ENCODE data around the gene MRPL48. TPM values are rescaled to one million over a fixed set of nuclear protein-coding genes. Genes with fewer than 3 reads are reported as not detected.

MRPL48 gene
- total RNA-seq, 1 experiment from 2014 or later, result 44.5 TPM

- no peak for DNase-seq
- intact Hi-C loops (cut with micrococcal nuclease; ENCODE audit: unreplicated experiment), result no loop called here
- Mint-ChIP-seq H3K27ac (ENCODE audit: unreplicated experiment) (no peak overlapping the region), H3K36me3 (ENCODE audit: insufficient read depth, unreplicated experiment) (no peaks in the 10 kb centered on the region), H3K4me3 (ENCODE audit: low read depth, unreplicated experiment) (no peak overlapping the region), H3K4me1 (ENCODE audit: low read depth, unreplicated experiment) (no peaks in the 10 kb centered on the region), H3K9me3 (ENCODE audit: low read depth, unreplicated experiment) (no peaks in the 10 kb centered on the region), H3K27me3 (ENCODE audit: unreplicated experiment) (no peaks in the 10 kb centered on the region)
- CTCF ChIA-PET, result no interaction called here
- TF ChIP-seq CTCF (IDR thresholded peaks at IDR 0.05; ENCODE audit: unreplicated experiment), result no peak
- no TSS peak for BruUV-seq (replicated peaks)
These were observed 8.4 kb downstream of the MRPL48 start for GRCh38 chr11:73795925-73796632.

GRCh38 chr11:73797457-73797856 is 9.8 kb downstream of the MRPL48 start:
- no peaks in the 10 kb centered on the region for H3K9me3 Mint-ChIP-seq (ENCODE audit: low read depth, unreplicated experiment)
- no peaks in the 10 kb centered on the region for H3K4me1 Mint-ChIP-seq (ENCODE audit: low read depth, unreplicated experiment)
- no peak overlapping the region for H3K27ac Mint-ChIP-seq (ENCODE audit: unreplicated experiment)
- TF ChIP-seq CTCF (IDR thresholded peaks at IDR 0.05; ENCODE audit: unreplicated experiment), result no peak
- CTCF ChIA-PET, result no interaction called here
- no peak overlapping the region for H3K4me3 Mint-ChIP-seq (ENCODE audit: low read depth, unreplicated experiment)
- DNase-seq, result no peak
- intact Hi-C loops (cut with micrococcal nuclease; ENCODE audit: unreplicated experiment), result no loop called here
- no TSS peak for BruUV-seq (replicated peaks)
- no peaks in the 10 kb centered on the region for H3K36me3 Mint-ChIP-seq (ENCODE audit: insufficient read depth, unreplicated experiment)
- H3K27me3 Mint-ChIP-seq (ENCODE audit: unreplicated experiment), result no peaks in the 10 kb centered on the region

DNA sequence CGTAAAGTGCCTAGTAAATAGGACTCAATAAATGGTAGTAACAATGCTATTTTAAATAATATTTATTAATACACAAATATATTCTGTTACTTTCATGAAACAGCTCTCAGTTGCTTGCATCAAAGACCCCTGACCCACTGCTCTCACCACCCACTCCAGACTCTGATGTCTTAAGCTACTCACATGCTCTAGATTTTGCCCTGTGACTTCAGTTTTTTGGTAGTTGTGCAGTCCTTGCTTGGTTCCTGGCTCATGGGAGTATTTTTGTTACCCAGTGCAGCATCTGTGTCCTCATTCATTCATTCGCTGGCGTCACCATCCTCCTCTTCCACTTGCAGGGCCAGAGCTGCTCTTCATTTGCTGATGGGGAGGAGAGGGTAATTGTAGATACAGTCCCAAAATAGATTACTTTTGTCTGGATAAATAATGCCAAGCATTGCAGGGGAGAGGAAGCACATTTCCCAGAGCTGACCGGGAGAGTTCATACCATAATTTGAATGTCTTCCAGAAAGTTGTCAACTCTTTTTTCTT is 12.7 kb downstream of the MRPL48 start:
- TF ChIP-seq CTCF (IDR thresholded peaks at IDR 0.05; ENCODE audit: unreplicated experiment), result no peak

GRCh38 chr11:73801136-73801535 is 13.5 kb downstream of the MRPL48 start:
- intact Hi-C loops (cut with micrococcal nuclease; ENCODE audit: unreplicated experiment), result no loop called here
- BruUV-seq (replicated peaks), result no TSS peak
- peaks cover 5% of the 10 kb centered on the region for H3K36me3 Mint-ChIP-seq (ENCODE audit: insufficient read depth, unreplicated experiment)
- no peaks in the 10 kb centered on the region for H3K27me3 Mint-ChIP-seq (ENCODE audit: unreplicated experiment)
- no peak for DNase-seq
- H3K4me1 Mint-ChIP-seq (ENCODE audit: low read depth, unreplicated experiment), result no peaks in the 10 kb centered on the region
- TF ChIP-seq CTCF (IDR thresholded peaks at IDR 0.05; ENCODE audit: unreplicated experiment), result no peak
- no peaks in the 10 kb centered on the region for H3K9me3 Mint-ChIP-seq (ENCODE audit: low read depth, unreplicated experiment)
- H3K27ac Mint-ChIP-seq (ENCODE audit: unreplicated experiment), result no peak overlapping the region
- H3K4me3 Mint-ChIP-seq (ENCODE audit: low read depth, unreplicated experiment), result no peak overlapping the region
- CTCF ChIA-PET, result no interaction called here

More for the DNA sequence above, 12.7 kb downstream of the MRPL48 start:
- BruUV-seq (replicated peaks), result no TSS peak
- DNase-seq, result no peak
- H3K4me1 Mint-ChIP-seq (ENCODE audit: low read depth, unreplicated experiment), result no peaks in the 10 kb centered on the region
- H3K9me3 Mint-ChIP-seq (ENCODE audit: low read depth, unreplicated experiment), result no peaks in the 10 kb centered on the region
- no peaks in the 10 kb centered on the region for H3K27me3 Mint-ChIP-seq (ENCODE audit: unreplicated experiment)
- H3K27ac Mint-ChIP-seq (ENCODE audit: unreplicated experiment), result no peak overlapping the region
- intact Hi-C loops (cut with micrococcal nuclease; ENCODE audit: unreplicated experiment), result no loop called here
- CTCF ChIA-PET, result no interaction called here
- no peak overlapping the region for H3K4me3 Mint-ChIP-seq (ENCODE audit: low read depth, unreplicated experiment)
- no peaks in the 10 kb centered on the region for H3K36me3 Mint-ChIP-seq (ENCODE audit: insufficient read depth, unreplicated experiment)
